ENCODE measurements around the gene USF3. TPM values are rescaled to one million over a fixed set of nuclear protein-coding genes. Genes with fewer than 3 reads are reported as not detected.
A peak's percentile ranks its signal among the peaks of the same experiment; 100 is the strongest.

The USF3 gene
- total and polyA plus RNA-seq, 5 donors from 2014 or later = 3.1 to 32.8 (median 3.6) TPM

DNA sequence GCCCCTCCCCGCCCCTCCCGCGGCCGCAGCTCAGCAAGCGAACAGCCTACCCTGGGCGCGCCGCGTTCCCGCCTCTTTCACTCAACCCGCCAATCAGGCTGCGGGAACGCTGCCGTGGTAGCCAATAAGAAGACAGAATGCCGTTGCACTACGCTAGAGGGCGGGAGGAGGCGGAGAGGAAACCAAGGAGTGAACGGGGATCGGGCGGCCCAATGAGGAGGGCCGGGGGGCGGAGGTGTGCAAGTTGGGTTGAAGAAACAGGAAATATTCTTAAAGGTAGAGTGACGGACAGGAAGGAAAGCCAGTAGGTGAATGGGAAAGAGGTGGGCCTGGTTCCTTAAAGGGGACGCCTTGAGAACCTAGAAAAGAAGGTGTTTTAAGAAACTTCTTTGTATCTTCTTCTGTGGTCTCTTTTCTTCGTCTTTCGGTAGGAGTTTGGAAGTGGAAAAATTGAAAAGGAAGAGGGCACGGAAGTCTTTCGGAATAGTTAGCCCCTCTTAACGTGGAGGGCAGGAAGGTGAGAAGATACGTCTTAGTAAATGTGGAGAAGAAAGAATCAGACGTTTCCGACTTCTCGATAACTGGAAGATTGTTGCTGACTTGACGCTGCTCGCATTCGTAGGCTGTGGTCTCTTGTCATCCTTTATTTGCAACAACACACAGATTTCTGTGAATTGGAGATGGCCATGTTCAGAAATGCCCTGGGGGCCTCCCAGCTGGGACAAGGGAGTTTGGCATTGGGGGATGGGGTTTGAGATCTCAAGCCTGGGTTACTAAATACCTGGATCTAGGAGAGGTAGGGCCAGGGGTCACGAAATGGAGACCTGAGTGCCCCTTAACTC, 437 bp upstream of the USF3 start:
- Mint-ChIP-seq H3K9me3 (no peaks in the 10 kb centered on the region), H3K27me3 (no peaks in the 10 kb centered on the region)
- ATAC-seq (ENCODE audit: low read depth in 2 of 2) = peak; percentile 85 to 92

DNA sequence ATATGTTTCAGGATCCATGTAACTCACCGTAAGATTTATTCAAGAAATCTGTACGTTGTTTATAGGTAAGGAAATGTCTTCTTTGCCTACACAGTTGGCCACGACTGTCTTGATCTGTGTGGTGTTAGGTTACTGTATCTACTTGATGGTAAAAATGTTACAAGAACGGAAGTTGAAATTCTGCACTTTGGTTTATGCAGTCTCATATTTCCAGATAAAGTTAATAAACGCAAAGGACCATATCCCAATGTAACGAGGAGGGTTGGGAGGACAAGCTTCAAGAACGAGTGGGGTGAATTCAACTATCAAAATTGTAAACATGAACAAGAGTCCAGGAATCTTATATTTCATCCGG, 1.0 kb downstream of the USF3 start:
- H3K36me3 Mint-ChIP-seq = no peaks in the 10 kb centered on the region
- H3K4me3 Mint-ChIP-seq = peak overlapping the region; percentile 94 to 100 (median 99)
- no peaks in the 10 kb centered on the region for H3K9me3 Mint-ChIP-seq
- peak overlapping the region; percentile 97 for H3K27ac ChIP-seq (ENCODE audit: insufficient read depth, low read length, poor library complexity, severe bottlenecking)
- ATAC-seq (ENCODE audit: low read depth in 2 of 2) (no peak), DNase-seq (peak in 1 of 3 donors; percentile 38)
- H3K9me3 ChIP-seq (ENCODE audit: control insufficient read depth in 2 of 2, low read length in 2 of 2) = no peaks in the 10 kb centered on the region
- H3K27me3 ChIP-seq (ENCODE audit: control insufficient read depth, insufficient read depth, low read length) = no peaks in the 10 kb centered on the region
- H3K4me1 Mint-ChIP-seq = peaks cover 13 to 34% (median 26%) of the 10 kb centered on the region in 4 donors
- H3K27ac Mint-ChIP-seq = peak overlapping the region; percentile 95 to 98 (median 97)
- peaks cover 31% of the 10 kb centered on the region for H3K4me1 ChIP-seq (ENCODE audit: control insufficient read depth, insufficient read depth, low read length, poor library complexity, severe bottlenecking)
- peak overlapping the region; percentile 83 for H3K4me3 ChIP-seq (ENCODE audit: low read depth, low read length)
- H3K27me3 Mint-ChIP-seq = no peaks in the 10 kb centered on the region
- H3K36me3 ChIP-seq (ENCODE audit: control insufficient read depth, insufficient read depth, low read length) = no peaks in the 10 kb centered on the region

More for the DNA sequence above, 437 bp upstream of the USF3 start:
- peak; percentile 99 to 100 (median 99) for DNase-seq
- no peaks in the 10 kb centered on the region for H3K27me3 ChIP-seq (ENCODE audit: control insufficient read depth, insufficient read depth, low read length)
- H3K4me3 ChIP-seq (ENCODE audit: low read depth, low read length) = peak overlapping the region; percentile 99
- Mint-ChIP-seq H3K4me1 (peaks cover 13 to 34% (median 24%) of the 10 kb centered on the region in 4 donors), H3K4me3 (no peak overlapping the region), H3K36me3 (no peaks in the 10 kb centered on the region), H3K27ac (no peak overlapping the region)
- peaks cover 31% of the 10 kb centered on the region for H3K4me1 ChIP-seq (ENCODE audit: control insufficient read depth, insufficient read depth, low read length, poor library complexity, severe bottlenecking)
- H3K9me3 ChIP-seq (ENCODE audit: control insufficient read depth in 2 of 2, low read length in 2 of 2) = no peaks in the 10 kb centered on the region
- no peaks in the 10 kb centered on the region for H3K36me3 ChIP-seq (ENCODE audit: control insufficient read depth, insufficient read depth, low read length)
- H3K27ac ChIP-seq (ENCODE audit: insufficient read depth, low read length, poor library complexity, severe bottlenecking) = peak overlapping the region; percentile 97

DNA sequence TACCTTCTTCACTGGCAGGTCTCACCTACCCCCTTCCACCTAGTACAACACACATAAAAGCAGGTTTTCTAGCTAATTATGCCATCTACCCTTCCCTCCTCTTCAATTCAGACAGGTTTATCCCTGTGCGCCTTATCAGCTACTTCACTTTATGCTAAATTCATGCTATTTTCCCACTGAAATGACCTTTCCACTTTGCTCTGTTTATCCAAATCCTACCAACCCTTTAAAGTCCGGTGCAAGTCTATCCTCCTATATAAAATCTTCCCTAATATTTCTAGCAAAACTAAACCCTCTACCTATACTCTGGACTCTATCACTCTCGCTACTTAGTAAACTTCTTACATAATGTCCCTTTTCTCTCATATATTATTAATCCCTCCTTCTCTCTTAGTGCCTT, 6.0 kb downstream of the USF3 start:
- Mint-ChIP-seq H3K9me3 (peaks cover 0 to 5% (median 0%) of the 10 kb centered on the region in 7 donors), H3K27ac (no peak overlapping the region), H3K27me3 (no peaks in the 10 kb centered on the region), H3K4me1 (peaks cover 20 to 39% (median 26%) of the 10 kb centered on the region in 4 donors), H3K36me3 (peaks cover 12% of the 10 kb centered on the region), H3K4me3 (no peak overlapping the region)
- peaks cover 8% of the 10 kb centered on the region for H3K4me1 ChIP-seq (ENCODE audit: control insufficient read depth, insufficient read depth, low read length, poor library complexity, severe bottlenecking)
- H3K4me3 ChIP-seq (ENCODE audit: low read depth, low read length) = no peak overlapping the region
- DNase-seq (no peak), ATAC-seq (ENCODE audit: low read depth in 2 of 2) (no peak)
- no peaks in the 10 kb centered on the region for H3K27me3 ChIP-seq (ENCODE audit: control insufficient read depth, insufficient read depth, low read length)
- no peak overlapping the region for H3K27ac ChIP-seq (ENCODE audit: insufficient read depth, low read length, poor library complexity, severe bottlenecking)
- peaks cover 5% of the 10 kb centered on the region for H3K36me3 ChIP-seq (ENCODE audit: control insufficient read depth, insufficient read depth, low read length)
- peaks cover 0 to 2% of the 10 kb centered on the region in 2 experiments for H3K9me3 ChIP-seq (ENCODE audit: control insufficient read depth in 2 of 2, low read length in 2 of 2)

DNA sequence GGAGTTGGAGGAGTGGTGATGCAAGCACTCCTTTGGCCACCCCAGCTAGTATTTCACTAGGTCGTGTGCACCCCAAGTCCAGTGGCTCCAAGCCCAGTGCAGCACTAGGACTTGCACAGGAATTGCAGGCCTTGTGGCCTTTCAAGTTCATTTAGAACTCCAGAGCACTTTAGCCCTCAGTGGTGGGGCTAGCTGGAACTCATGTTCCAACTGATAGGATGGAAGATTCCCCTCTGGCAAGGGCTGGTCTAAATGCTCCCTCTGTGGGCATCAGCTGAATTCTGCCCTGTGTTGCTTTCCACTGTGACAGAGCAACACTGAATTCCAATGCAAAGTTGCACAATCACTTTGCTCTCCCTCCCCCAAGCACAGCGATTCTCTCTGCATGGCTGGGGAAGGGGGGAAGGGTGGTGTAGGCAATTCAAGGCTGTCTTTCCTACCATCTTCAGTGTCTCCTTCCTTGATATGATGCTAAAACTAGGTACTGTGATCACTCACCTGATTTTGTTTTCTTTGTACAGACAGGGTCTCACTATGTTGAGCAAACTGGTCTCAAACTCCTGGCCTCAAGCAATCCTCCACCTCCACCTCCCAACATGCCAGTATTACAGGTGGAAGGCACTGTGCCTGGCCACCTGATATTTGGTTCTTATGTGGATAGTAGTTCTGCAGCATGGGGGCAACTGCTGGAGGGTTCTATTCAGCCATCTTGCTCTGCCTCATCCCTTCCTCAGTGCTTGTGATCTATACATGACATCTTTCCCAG, 10.3 kb downstream of the USF3 start:
- H3K36me3 Mint-ChIP-seq = peaks cover 32% of the 10 kb centered on the region
- no peaks in the 10 kb centered on the region for H3K27me3 Mint-ChIP-seq
- ATAC-seq (ENCODE audit: low read depth in 2 of 2) = no peak
- Histone ChIP-seq H3K27ac (ENCODE audit: insufficient read depth, low read length, poor library complexity, severe bottlenecking) (no peak overlapping the region), H3K36me3 (ENCODE audit: control insufficient read depth, insufficient read depth, low read length) (peaks cover 7% of the 10 kb centered on the region), H3K4me1 (ENCODE audit: control insufficient read depth, insufficient read depth, low read length, poor library complexity, severe bottlenecking) (no peaks in the 10 kb centered on the region), H3K9me3 (ENCODE audit: control insufficient read depth in 2 of 2, low read length in 2 of 2) (peaks cover 9 to 15% of the 10 kb centered on the region in 2 experiments), H3K27me3 (ENCODE audit: control insufficient read depth, insufficient read depth, low read length) (no peaks in the 10 kb centered on the region), H3K4me3 (ENCODE audit: low read depth, low read length) (no peak overlapping the region)
- H3K27ac Mint-ChIP-seq = no peak overlapping the region
- peaks cover 0 to 15% (median 11%) of the 10 kb centered on the region in 4 donors for H3K4me1 Mint-ChIP-seq
- H3K9me3 Mint-ChIP-seq = peaks cover 0 to 13% (median 2%) of the 10 kb centered on the region in 7 donors
- no peak for DNase-seq
- H3K4me3 Mint-ChIP-seq = peak overlapping the region in 1 of 4 donors; percentile 51

- Histone ChIP-seq H3K9me3 (ENCODE audit: control insufficient read depth in 2 of 2, low read length in 2 of 2) (peaks cover 9 to 15% of the 10 kb centered on the region in 2 experiments), H3K4me1 (ENCODE audit: control insufficient read depth, insufficient read depth, low read length, poor library complexity, severe bottlenecking) (no peaks in the 10 kb centered on the region), H3K27ac (ENCODE audit: insufficient read depth, low read length, poor library complexity, severe bottlenecking) (no peak overlapping the region), H3K4me3 (ENCODE audit: low read depth, low read length) (no peak overlapping the region), H3K36me3 (ENCODE audit: control insufficient read depth, insufficient read depth, low read length) (peaks cover 7% of the 10 kb centered on the region), H3K27me3 (ENCODE audit: control insufficient read depth, insufficient read depth, low read length) (no peaks in the 10 kb centered on the region)
- H3K4me3 Mint-ChIP-seq = no peak overlapping the region
- H3K9me3 Mint-ChIP-seq = peaks cover 0 to 13% (median 2%) of the 10 kb centered on the region in 7 donors
- DNase-seq (no peak), ATAC-seq (ENCODE audit: low read depth in 2 of 2) (no peak)
- H3K27ac Mint-ChIP-seq = no peak overlapping the region
- H3K36me3 Mint-ChIP-seq = peaks cover 32% of the 10 kb centered on the region
- peaks cover 0 to 18% (median 12%) of the 10 kb centered on the region in 4 donors for H3K4me1 Mint-ChIP-seq
- H3K27me3 Mint-ChIP-seq = no peaks in the 10 kb centered on the region
Measured at GRCh38 chr3:113685124-113685523, 11.3 kb downstream of the USF3 start.

- no peak for ATAC-seq (ENCODE audit: low read depth in 2 of 2)
- H3K4me3 ChIP-seq (ENCODE audit: low read depth, low read length) = no peak overlapping the region
- Mint-ChIP-seq H3K9me3 (peaks cover 0 to 13% (median 2%) of the 10 kb centered on the region in 7 donors), H3K4me3 (no peak overlapping the region), H3K27ac (no peak overlapping the region), H3K36me3 (peaks cover 37% of the 10 kb centered on the region), H3K27me3 (no peaks in the 10 kb centered on the region), H3K4me1 (peaks cover 0 to 23% (median 14%) of the 10 kb centered on the region in 4 donors)
- H3K27ac ChIP-seq (ENCODE audit: insufficient read depth, low read length, poor library complexity, severe bottlenecking) = no peak overlapping the region
- peaks cover 7% of the 10 kb centered on the region for H3K36me3 ChIP-seq (ENCODE audit: control insufficient read depth, insufficient read depth, low read length)
- H3K4me1 ChIP-seq (ENCODE audit: control insufficient read depth, insufficient read depth, low read length, poor library complexity, severe bottlenecking) = no peaks in the 10 kb centered on the region
- DNase-seq = no peak
- peaks cover 9 to 15% of the 10 kb centered on the region in 2 experiments for H3K9me3 ChIP-seq (ENCODE audit: control insufficient read depth in 2 of 2, low read length in 2 of 2)
- H3K27me3 ChIP-seq (ENCODE audit: control insufficient read depth, insufficient read depth, low read length) = no peaks in the 10 kb centered on the region
Measured at GRCh38 chr3:113684271-113684819, 12.1 kb downstream of the USF3 start.

GRCh38 chr3:113678773-113679172, 17.7 kb downstream of the USF3 start:
- peak overlapping the region in 1 of 3 donors; percentile 82 for H3K27ac Mint-ChIP-seq
- no peaks in the 10 kb centered on the region for H3K27me3 Mint-ChIP-seq
- H3K4me3 Mint-ChIP-seq = no peak overlapping the region

More at GRCh38 chr3:113678773-113679172, 17.7 kb downstream of the USF3 start:
- Histone ChIP-seq H3K9me3 (ENCODE audit: control insufficient read depth in 2 of 2, low read length in 2 of 2) (no peaks in the 10 kb centered on the region), H3K4me1 (ENCODE audit: control insufficient read depth, insufficient read depth, low read length, poor library complexity, severe bottlenecking) (no peaks in the 10 kb centered on the region), H3K36me3 (ENCODE audit: control insufficient read depth, insufficient read depth, low read length) (peaks cover 27% of the 10 kb centered on the region), H3K27ac (ENCODE audit: insufficient read depth, low read length, poor library complexity, severe bottlenecking) (no peak overlapping the region), H3K4me3 (ENCODE audit: low read depth, low read length) (no peak overlapping the region), H3K27me3 (ENCODE audit: control insufficient read depth, insufficient read depth, low read length) (no peaks in the 10 kb centered on the region)
- peaks cover 0 to 1% (median 0%) of the 10 kb centered on the region in 7 donors for H3K9me3 Mint-ChIP-seq
- ATAC-seq (ENCODE audit: low read depth in 2 of 2) (no peak), DNase-seq (no peak)
- peaks cover 42% of the 10 kb centered on the region for H3K36me3 Mint-ChIP-seq
- peaks cover 0 to 22% (median 12%) of the 10 kb centered on the region in 4 donors for H3K4me1 Mint-ChIP-seq
